Colon (tissue), 2 donors: Measurements from ENCODE around the gene LAMA2.

ENCODE experiments used
- FAIRE-seq: peaks from 2 replicates; lab custom pipeline; 2012; peaks lifted over from hg19 to GRCh38; lab: Jason Lieb, UNC
- donor health status: control.
- donor health status: control.

Gene LAMA2

DNA sequence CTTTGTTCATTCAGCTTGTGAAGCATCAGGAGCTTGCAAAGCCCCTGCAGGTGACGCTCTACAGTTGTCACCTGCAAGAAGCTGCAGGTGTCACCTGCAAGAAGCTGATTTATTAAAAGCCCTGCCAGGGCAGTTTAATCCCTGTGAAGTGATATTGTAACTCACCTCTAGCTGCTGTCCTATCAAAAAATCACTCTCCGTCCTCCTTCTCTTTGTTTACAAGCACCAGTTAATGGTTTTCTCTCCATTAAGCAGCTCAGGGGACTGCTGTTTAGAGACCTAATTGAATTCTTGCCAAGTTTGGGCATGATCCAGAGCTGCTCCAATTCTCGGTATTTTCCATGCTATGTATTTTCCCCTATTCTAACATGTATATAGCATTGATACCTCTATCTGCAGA is 481.1 kb downstream of the LAMA2 start:
- FAIRE-seq: no peak

DNA sequence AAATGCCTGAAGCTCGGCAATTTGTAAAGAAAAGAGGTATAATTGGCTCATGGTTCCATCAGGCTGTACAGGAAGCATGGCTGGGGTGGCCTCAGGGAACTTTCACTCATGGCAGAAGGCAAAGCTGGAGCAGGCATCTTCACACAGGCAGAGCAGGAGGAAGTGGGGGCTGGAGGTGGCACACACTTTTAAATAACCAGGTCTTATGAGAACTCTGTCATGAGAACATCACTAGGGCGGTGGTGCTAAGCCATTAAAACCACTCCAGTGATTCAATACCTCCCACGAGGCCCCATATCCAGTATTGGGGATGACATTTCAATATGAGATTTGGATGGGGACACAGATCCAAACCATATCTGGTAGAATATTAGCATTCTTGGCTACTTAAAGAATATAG is 481.8 kb downstream of the LAMA2 start:
- FAIRE-seq: no peak

DNA sequence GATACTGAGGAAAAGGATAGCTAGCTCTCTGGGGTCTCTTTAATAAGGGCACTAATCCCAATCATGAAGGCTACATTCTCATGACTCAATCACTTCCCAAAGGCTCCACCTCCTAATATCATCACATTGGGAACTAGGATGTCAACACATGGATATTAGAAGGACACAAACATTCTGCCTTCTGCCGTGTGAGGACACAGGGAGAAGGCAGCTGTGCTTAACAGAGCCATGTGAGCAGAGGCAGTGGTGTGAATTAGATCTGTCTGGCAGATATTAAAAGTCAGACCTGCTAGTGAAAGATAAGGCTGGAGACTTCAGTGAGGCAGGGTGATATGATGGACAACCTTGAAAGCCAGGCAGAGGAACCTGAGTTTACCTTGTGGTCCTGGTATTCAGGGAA is 485.1 kb downstream of the LAMA2 start:
- FAIRE-seq: no peak

DNA sequence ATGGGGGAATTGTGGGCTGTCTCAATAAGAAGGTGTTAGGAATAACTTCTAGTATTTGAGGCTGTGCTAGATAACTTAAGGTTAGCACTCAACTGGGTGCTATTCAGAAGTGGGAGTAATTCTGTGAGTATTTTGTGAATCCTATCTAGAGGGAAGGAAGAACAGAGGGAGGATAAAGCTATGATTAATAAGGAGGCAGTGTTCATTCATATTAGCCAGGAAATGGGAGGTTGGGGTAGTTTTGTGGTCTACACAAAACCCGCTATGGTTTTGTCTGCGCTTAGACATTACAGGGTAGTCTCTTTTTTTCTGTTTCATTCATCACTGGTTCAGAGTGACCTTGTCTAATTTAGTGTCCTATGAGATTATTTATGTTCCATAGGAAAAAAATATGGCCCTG is 486.0 kb downstream of the LAMA2 start:
- FAIRE-seq: no peak

DNA sequence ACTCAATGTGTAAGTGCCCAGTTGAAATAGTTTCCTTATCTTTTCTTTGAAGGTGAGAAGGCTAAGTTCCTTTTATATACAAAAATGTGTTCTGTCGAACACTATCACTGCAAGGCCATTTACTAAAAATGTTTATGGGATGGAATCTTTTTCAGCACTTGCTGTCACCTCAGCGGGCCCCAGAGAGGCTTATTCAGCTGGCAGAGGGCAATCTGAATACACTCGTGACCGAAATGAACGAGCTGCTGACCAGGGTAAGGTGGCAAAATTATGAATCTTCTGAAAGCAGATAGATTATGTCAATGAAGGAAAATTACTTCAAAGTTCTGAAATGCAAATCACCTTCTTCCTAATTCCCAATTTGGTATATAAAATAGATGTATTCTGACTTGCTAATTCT is 486.8 kb downstream of the LAMA2 start:
- no peak for FAIRE-seq

DNA sequence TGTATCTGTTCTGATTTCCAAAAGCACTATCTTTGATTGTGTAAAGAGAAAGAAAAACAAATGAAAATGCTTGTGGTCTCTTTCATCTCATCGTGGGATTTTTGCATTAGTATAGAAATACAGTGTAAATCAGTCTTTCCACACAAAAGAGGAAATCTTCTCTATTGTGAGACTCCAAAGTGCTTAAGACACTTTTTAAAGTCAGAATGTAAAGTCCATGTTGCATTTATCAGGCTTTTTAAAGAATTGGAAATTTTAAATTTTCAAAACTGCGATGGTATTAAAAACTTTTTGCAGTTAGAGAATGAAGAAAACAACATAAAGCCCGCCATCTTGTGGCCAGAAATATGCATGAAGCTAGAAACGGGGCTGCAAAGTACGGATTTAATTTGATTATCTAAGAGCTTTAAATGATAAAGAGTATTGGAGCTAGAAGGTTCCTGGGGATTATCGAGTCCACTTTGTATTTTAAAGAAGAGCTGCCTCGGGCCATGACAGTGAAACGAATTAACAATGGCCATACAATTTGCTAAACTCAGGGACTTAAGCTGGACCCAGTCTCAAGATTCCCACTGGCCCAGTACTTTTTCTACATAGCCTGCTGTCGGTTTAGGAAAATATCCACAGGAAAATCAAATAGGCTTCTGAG is 487.5 kb downstream of the LAMA2 start:
- FAIRE-seq: no peak

DNA sequence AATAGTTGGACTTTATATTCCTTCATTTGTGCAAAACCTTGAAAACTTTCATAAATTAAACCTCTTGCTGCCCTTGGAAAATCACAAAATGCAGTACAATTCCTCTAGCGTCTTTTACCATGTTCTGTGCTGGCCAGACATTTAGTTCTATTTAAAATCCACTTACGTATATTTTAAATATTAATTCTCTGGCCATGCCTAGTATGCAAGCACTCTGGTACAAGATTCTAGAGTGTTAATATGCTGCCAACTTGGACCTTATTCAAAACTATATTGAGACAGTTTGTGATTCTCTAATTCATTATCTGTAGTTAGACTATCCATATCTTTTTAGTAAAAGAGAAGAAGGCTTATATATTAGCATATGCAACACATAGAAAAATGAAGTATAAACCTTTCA is 498.9 kb downstream of the LAMA2 start:
- no peak for FAIRE-seq

DNA sequence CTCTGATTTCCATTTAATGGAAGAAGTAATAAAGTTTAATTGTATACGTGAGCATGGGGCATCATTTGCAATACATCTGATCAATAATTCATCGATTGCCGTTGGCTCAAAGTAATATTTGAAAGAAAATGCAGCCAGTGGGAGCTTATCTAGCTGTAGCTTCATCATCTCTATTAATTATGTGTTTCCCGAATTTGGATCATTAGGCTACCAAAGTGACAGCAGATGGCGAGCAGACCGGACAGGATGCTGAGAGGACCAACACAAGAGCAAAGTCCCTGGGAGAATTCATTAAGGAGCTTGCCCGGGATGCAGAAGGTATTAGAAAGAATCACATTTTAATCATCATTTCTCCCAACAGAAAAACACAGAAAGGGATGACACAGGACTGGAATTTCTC is 500.0 kb downstream of the LAMA2 start:
- FAIRE-seq: no peak

DNA sequence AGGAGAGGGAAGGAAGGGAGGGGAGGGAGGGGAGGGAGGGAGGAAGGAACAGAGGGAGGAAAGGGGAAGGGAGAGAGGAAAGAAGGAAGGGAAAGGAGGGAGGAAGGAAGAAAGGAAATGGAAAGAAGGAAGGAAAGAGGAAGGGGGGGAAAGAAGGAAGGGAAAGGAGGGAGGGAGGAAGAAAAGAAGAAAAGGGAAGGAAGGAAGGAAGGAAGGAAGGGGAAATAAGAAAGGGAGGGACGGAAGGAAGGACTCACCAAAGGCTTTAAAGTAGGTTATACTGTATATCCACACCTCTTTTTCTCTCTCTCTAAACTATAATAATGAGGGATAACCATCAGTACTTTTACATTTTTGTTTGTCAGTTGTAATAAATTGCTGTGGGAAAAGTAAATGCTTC is 502.2 kb downstream of the LAMA2 start:
- FAIRE-seq: no peak

DNA sequence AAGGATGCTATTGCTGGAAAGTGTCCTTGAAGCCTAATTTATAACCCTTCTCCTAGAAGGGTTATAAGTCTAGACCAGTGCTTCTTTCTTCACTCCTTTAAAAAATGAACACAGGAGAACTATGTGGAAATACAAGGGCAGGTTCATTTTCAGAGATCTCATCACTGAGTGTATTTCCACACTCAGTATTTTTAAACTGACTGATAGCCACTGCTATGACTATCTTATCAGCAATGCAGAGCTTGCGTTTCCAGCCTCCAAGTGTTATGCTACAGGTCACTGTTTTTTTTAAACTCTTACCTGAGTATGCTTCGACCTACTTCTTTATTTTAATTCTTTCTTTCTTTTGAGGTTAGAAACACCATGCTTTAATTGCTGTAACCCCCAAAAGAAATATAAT is 508.0 kb downstream of the LAMA2 start:
- FAIRE-seq: no peak

DNA sequence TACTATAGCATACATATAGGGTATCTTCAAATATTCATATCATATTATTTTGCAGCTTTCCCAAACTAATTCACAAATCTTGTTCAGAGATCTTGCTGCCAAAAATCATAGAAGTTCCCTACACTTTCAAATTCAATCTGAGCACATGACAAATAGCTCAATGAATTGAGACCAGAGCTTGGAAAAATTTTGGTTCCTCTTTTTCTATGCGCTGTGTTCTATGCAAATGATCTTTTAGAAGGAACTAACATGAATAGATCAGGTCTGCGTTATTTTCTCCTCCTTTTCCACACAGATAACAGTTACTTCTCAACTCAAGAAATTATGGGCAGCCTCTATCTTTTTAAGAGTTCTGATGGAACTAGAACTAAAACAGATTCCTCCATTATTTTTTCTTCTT is 510.7 kb downstream of the LAMA2 start:
- no peak for FAIRE-seq

DNA sequence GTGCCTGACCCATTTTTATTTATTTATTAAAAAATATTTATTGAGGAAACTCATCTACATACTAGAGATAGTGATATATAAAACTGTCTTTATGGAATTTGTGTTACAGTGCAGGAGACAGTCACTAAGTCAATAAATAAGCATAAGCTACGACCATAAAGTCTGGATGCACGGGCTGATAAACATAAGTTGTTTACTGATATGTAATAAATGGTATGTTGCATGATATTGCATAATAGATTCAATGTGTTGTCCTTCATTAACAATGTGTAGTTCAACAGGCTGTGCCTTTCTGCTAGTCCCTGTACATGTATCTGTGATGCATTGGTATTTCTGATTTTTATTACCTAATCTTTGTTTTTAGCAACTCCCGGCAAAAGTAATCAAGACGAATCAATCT is 515.8 kb downstream of the LAMA2 start:
- FAIRE-seq: no peak

DNA sequence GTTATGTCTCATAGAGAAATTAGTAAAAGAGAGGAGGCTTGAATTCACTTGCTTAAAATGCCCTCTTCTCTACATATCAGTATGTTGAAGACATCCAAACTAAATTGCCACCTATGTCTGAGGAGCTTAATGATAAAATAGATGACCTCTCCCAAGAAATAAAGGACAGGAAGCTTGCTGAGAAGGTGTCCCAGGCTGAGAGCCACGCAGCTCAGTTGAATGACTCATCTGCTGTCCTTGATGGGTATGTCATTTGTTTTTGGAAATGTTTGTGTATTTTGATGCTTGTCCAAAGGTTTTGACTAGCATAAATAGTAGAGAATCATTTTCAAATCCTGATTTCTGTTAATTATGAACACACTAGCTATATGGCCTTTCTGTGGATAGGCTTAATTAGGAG is 519.3 kb downstream of the LAMA2 start:
- FAIRE-seq: no peak

DNA sequence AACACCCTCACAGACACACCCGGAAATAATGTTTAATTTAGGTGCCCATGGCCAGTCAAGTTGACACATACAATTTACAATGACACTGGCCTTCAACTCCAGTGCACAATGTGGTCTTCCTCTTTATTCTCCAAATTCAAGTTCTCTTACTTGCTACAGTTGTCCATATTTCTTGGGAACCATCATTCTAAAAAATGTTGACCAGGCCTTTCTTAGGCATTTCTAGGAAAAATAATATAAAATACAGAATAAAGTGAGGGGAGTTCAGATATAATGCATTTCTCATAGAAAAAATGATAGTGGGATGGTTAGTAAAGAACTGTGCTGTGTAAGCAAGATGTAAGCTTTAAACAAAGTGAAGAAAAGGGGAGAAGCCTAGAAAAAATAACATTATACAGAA is 528.2 kb downstream of the LAMA2 start:
- no peak for FAIRE-seq

DNA sequence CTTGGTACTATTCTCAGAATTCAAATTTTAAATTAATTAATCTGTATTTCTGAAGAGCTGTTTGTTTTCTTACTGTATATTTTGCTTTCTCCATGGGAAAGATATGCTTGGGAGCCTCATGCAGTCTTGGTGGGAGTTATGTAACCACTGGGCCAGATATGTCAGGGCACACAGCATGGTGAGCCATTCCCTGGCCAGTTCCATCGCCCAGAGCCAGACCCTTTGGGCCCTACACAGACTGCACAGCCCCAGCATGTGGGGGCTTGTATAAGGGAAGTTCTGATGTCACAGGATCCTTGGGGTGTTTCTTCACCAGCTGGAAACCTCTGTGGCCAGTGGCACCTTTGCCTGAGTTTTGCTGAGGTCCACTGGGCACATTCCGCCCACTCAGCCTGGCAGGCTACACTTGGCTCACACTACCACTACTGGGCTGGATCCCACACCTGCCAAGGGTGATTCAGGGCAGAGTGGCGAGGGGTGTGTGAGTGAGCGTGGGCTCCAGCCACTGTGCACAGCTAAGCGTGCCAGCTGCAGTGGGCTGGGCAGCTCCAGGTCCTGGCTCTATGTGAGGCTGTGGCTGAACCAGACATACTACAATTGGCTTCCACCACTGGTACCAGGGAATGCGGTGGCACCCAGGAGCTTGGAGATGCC is 533.5 kb downstream of the LAMA2 start:
- FAIRE-seq: no peak

DNA sequence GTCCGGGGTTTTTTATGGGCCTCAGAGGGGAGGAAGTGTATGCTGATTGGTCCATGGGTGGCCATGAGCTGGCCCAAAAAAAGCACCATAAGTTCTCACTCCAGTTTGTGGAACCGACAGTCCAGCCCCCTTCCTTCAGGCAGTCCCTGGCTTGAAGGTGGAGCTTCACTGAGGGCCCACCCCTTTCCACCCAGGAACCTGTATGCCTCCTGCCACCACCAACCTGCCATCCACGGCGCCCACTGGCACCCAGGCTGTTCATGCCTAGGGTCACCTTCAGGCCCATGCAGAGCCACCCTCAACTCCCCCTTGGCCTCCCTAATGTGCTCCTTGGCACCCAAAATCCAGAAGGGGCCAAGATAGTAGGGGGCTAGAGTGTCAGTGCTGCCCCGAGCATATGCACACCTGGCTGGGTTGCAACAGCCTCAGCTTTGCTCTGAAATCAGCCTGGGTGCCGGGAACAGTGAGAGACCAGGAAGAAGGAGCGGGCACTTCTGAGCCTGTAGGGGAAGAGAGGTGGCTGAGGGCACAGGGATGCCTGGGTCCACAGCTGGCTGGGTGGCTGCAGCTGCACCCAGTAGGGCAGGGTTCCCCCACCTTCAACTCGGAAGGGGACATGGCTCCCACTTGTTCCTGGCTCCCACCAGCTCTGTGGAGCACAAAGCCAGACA is 534.6 kb downstream of the LAMA2 start:
- FAIRE-seq: no peak

DNA sequence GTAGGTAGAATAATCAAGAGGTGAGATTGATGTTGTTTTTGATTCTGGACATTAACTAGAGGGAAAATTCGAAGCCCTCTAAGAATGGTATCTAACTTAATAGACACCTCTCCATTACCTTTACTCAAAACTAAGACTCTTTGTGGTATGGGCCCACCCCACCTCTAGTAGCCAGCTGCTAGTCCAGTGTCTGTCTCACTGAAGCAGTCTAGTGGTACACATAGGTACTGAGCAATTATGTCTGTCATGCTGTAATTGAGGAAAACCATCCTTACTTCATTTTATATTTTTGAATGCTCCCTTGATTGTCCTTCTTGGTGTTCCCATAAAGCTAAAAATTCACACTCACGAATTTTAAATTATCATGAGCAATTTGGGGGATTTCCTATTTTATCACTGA is 536.4 kb downstream of the LAMA2 start:
- no peak for FAIRE-seq

DNA sequence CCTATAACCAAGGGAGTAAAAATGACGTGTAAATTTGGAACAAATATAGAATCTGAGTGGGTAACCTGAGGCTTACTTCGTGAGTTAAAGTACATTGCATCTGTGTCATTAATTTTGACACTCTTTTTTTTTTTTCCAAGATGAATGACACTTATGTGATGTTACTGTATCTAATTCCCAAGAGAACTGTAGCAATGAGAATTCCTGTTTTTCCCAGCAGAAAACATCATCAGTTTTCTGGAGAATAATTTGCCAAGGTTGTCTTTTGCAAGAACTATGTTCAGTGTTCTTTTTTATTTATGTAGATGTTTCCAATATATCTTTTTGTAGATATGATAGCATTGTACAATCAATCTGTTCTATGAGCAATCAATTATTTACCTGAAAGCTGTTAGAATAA is 543.4 kb downstream of the LAMA2 start:
- no peak for FAIRE-seq

DNA sequence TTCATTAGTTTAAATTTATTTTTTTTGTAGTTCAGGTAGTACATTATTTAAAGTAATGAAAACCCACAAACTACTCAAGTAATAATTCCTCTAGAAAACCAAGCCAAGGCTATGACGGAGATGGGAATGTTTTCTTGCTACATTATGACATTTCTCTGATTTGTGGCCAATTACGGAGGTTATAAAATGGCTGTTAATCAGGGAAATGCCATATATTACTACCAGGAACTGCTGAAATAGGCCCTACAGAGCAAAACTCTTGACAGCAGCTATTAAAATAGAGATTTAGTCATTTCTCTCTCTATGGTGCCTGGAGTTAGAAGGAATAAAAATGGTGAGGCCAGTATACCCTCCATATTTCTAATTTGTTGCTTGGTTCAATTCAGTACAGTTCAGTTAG is 547.0 kb downstream of the LAMA2 start:
- no peak for FAIRE-seq

DNA sequence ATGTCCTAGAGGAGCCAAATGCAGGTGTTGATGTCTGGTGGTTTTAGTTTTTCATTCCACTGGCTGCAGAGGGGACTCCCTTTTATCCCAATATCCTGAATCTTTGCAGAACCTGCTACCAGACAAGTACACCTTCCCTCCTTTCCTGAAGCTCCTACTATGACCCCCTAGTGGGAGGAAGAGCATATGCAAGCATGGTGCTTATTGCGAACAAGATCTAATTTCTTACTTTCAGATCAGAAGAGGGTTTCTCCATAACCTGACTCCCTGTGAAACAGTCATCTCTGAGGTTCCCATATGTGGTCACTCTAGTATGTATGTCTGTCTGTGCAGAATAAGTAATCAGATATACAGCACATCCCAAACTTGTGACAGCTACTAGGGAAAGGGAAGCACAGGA is 549.8 kb downstream of the LAMA2 start:
- FAIRE-seq: no peak

DNA sequence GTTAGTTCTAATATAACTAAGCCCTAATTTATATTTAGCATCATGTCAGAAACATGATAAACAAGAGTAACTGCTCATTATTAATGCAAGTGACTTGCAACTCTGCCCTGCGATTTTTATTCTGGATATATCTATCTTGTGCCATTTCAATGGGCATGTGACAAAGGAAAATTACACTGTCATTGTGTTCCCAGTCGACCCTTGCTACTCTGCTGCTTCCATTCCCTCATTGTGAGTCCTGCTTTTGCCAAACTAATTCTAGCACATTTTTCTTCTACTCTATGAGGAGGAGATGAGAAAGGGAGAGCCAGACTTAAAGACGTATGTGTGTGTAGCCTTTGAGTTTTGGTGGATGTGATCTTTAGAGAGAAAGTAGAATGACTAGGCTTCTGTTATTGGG is 551.2 kb downstream of the LAMA2 start:
- FAIRE-seq: no peak

DNA sequence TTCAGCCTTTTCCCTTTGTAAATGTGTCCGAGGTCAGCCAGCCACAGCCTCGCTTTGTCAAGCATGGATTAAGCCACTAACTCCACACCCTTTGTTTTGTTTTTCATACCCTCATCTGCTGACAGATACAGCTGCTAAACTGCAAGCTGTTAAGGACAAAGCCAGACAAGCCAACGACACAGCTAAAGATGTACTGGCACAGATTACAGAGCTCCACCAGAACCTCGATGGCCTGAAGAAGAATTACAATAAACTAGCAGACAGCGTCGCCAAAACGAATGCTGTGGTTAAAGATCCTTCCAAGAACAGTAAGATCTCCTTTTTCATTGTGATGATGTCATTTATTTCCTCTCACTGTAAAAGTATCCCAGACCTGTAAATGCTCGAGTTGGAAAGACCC is 557.8 kb downstream of the LAMA2 start:
- no peak for FAIRE-seq

DNA sequence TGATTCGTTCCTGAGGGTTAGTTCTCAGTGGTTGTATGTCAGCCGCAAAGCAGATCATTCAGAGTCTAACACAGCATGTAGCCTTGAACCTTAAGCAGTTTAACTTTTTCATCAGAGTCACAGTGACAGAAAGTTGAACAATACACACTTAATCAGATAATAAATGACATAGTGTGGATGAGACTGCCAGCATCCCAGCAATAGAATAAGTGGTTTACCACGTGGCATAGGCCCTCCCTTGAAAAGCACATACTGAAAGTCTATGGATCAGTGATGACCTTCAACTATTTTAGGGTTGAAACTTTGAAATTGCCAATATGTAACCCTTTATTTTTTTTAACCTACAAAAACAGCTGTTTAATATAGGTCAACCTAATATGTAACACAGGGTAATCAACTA is 561.7 kb downstream of the LAMA2 start:
- FAIRE-seq: no peak
